Body of pancreas (tissue), 4 donors: Measurements from ENCODE around the gene ENPP6. TPM values are rescaled to one million over a fixed set of nuclear protein-coding genes. Genes with fewer than 3 reads are reported as not detected.

Experiments
- ATAC-seq: fragments of 150-250 bp; one replicate; pipeline ENCODE4 v1.9.1; 2016
- DNase-seq, 4 donors: peaks; one replicate each; pipeline ENCODE4 v3.0.0-alpha.2; 2019
- H3K27ac ChIP-seq, 4 donors: fragments of 200-600 bp; sonication (generic); 1 replicate in 3 of 4; 2 replicates in 1 of 4; pipeline versions ENCODE4 v1.5.1 to v1.6.1; 2016 to 2019; ENCODE audit warnings: mild to moderate bottlenecking in 1 of 4, mixed read lengths in 1 of 4, moderate library complexity in 1 of 4
- H3K27me3 ChIP-seq, 2 donors: fragments of 200-600 bp; sonication (generic); one replicate each; pipeline ENCODE4 v1.6.0; 2016; ENCODE audit warnings: mild to moderate bottlenecking in 1 of 2
- H3K36me3 ChIP-seq, 2 donors: fragments of 200-600 bp; sonication (generic); replicated peaks in 1 of 2; 2 replicates each; pipeline ENCODE4 v1.5.1; 2016; ENCODE audit warnings: low read depth in 2 of 2; ENCODE audit not compliant: insufficient read depth in 1 of 2
- H3K4me1 ChIP-seq: fragments of 200-600 bp; sonication (generic); one replicate; pipeline ENCODE4 v1.6.0; 2016
- H3K4me3 ChIP-seq, 2 donors: fragments of 200-600 bp; sonication (generic); 1 replicate in 1 of 2; 2 replicates in 1 of 2; pipeline ENCODE4 v1.5.1; 2016 to 2019
- H3K9me3 ChIP-seq, 3 donors: fragments of 200-600 bp; sonication (generic); 1 replicate in 2 of 3; 2 replicates in 1 of 3; pipeline ENCODE4 v1.5.1; 2016
- CTCF ChIP-seq, 7 experiments: fragments of 450-650 bp in 4 of 7; fragments of 200-600 bp in 3 of 7; sonication (generic) in 3 of 7; IDR thresholded peaks; one replicate each; pipeline ENCODE4 v1.5.1; 2016 to 2019; ENCODE audit warnings: antibody characterized with exemption in 7 of 7
- POLR2A ChIP-seq, 3 donors: fragments of 450-650 bp; IDR thresholded peaks; one replicate each; pipeline ENCODE4 v1.6.1; 2016; ENCODE audit warnings: antibody characterized with exemption in 3 of 3, mild to moderate bottlenecking in 2 of 3
- WGBS, 2 donors: methylation state at CpG; one replicate each; pipeline ENCODE4 v1.1.5; 2017; 5-methylcytosine and 5-hydroxymethylcytosine counted together
- intact Hi-C: fragments of 100-400 bp; cut with DNase I; formaldehyde crosslinking; loops from one replicate; pipeline ENCODE4 v1.15.1; 2023
- total RNA-seq, 2 donors: library from RNA; depleted of rRNA; stranded (reverse); fragments of >200 nt; gene quantifications; one replicate each; pipeline ENCODE4 v1.1.0, GENCODE V29; 2016

Gene ENPP6
- total RNA-seq, 2 donors from 2014 or later, result not detected

GRCh38 chr4:184238072-184238745 lies 20.5 kb upstream of the ENPP6 start:
- no peaks in the 10 kb centered on the region for H3K9me3 ChIP-seq
- H3K27ac ChIP-seq, result no peak overlapping the region
- no peak overlapping the region for H3K4me3 ChIP-seq
- intact Hi-C loops, result no loop called here
- no peak for DNase-seq
- H3K36me3 ChIP-seq, result no peaks in the 10 kb centered on the region
- TF ChIP-seq CTCF (IDR thresholded peaks at IDR 0.05) (no peak), POLR2A (IDR thresholded peaks at IDR 0.05) (no peak)
- H3K4me1 ChIP-seq, result no peaks in the 10 kb centered on the region
- no peaks in the 10 kb centered on the region for H3K27me3 ChIP-seq
- 55 to 57% methylated on average over 8 of the region's 8 CpGs for WGBS, 2 donors
- ATAC-seq, result no peak

GRCh38 chr4:184237612-184238011 lies 19.9 kb upstream of the ENPP6 start:
- DNase-seq (no peak), ATAC-seq (no peak)
- no peak for TF ChIP-seq CTCF (IDR thresholded peaks at IDR 0.05)
- intact Hi-C loops, result no loop called here
- Histone ChIP-seq H3K4me1 (no peaks in the 10 kb centered on the region), H3K9me3 (no peaks in the 10 kb centered on the region), H3K27ac (no peak overlapping the region), H3K4me3 (no peak overlapping the region), H3K36me3 (no peaks in the 10 kb centered on the region), H3K27me3 (no peaks in the 10 kb centered on the region)
- WGBS, 2 donors, result 46 to 47% methylated on average over 2 of the region's 2 CpGs

GRCh38 chr4:184235526-184235925 lies 17.9 kb upstream of the ENPP6 start:
- Histone ChIP-seq H3K36me3 (no peaks in the 10 kb centered on the region), H3K27me3 (no peaks in the 10 kb centered on the region), H3K4me3 (no peak overlapping the region), H3K27ac (no peak overlapping the region), H3K9me3 (no peaks in the 10 kb centered on the region), H3K4me1 (no peaks in the 10 kb centered on the region)
- WGBS, 2 donors, result 56 to 76% methylated on average over 2 to 3 of the region's 3 CpGs
- intact Hi-C loops, result no loop called here
- no peak for TF ChIP-seq POLR2A (IDR thresholded peaks at IDR 0.05)
- no peak for TF ChIP-seq CTCF (IDR thresholded peaks at IDR 0.05)
- ATAC-seq, result no peak
- DNase-seq, result no peak

- Histone ChIP-seq H3K9me3 (no peaks in the 10 kb centered on the region), H3K4me3 (no peak overlapping the region), H3K27ac (no peak overlapping the region), H3K27me3 (no peaks in the 10 kb centered on the region), H3K36me3 (no peaks in the 10 kb centered on the region), H3K4me1 (no peaks in the 10 kb centered on the region)
- intact Hi-C loops, result no loop called here
- 68 to 71% methylated on average over 4 of the region's 4 CpGs for WGBS, 2 donors
- ATAC-seq, result no peak
- no peak for DNase-seq
- TF ChIP-seq POLR2A (IDR thresholded peaks at IDR 0.05), result no peak
- no peak for TF ChIP-seq CTCF (IDR thresholded peaks at IDR 0.05)
These were observed 16.5 kb upstream of the ENPP6 start for GRCh38 chr4:184234155-184234554.

- ATAC-seq (no peak), DNase-seq (no peak)
- H3K36me3 ChIP-seq, result no peaks in the 10 kb centered on the region
- no peak overlapping the region for H3K27ac ChIP-seq
- H3K9me3 ChIP-seq, result no peaks in the 10 kb centered on the region
- H3K27me3 ChIP-seq, result no peaks in the 10 kb centered on the region
- 65 to 75% methylated on average over 4 of the region's 4 CpGs for WGBS, 2 donors
- H3K4me1 ChIP-seq, result no peaks in the 10 kb centered on the region
- TF ChIP-seq CTCF (IDR thresholded peaks at IDR 0.05), result no peak
- no peak for TF ChIP-seq POLR2A (IDR thresholded peaks at IDR 0.05)
- no peak overlapping the region for H3K4me3 ChIP-seq
- intact Hi-C loops, result no loop called here
These were observed 15.3 kb upstream of the ENPP6 start for GRCh38 chr4:184232975-184233374.
